ENCODE data around the gene TMED9. TPM values are rescaled to one million over a fixed set of nuclear protein-coding genes. Genes with fewer than 3 reads are reported as not detected.
"Not testable (repeated sequence)": the region's sequence is repeated elsewhere in the genome, so short reads cannot be mapped to it uniquely, and the experiment has no call there.

Gene TMED9
- total RNA-seq, 1 donor from 2014 or later, result 78.4 TPM

DNA sequence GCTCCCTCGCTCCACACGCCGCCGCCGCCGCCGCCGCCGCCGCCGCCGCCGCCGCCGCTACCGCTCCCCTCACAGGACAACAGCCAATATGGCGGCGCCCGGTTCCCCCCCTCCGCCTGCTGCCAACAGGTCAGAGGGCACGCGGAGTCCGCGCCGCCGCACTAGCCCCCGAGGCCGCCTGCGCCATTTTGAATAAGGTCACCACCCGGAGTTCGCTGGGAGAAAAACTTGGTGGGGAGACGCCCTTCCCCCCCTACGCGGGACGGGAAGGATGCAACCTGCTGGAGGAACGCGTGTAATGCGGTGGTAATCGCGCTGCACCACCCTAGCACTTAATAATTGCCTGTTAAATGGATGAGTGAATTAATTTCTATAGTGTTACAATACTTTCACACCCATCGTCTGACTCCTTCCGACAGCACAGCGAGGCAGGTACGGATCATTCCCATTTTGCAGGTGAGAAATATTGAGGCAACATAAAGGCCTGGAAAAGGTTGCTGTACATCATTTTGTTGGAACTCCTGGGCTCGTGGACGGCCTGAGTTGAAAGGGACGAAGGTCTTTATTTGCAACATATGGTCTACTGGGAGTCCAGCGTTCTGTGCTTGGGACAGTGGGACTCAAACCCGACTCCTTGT lies 37.4 kb upstream of the TMED9 start, which contains the start of gene FAM193B:
TSS of gene FAM193B (minus strand) at position 90 of the 638 bp plus-strand sequence. CDS start 105 bp downstream, outside the sequence.
- Mint-ChIP-seq H3K27ac (peak within 1 kb of the TSS; percentile 77), H3K4me1 (peaks cover 29% of the 10 kb centered on the region), H3K36me3 (ENCODE audit: low read depth) (peaks cover 13% of the 10 kb centered on the region), H3K27me3 (no peaks in the 10 kb centered on the region), H3K9me3 (no peaks in the 10 kb centered on the region), H3K4me3 (peak within 1 kb of the TSS; percentile 88)
- ChIA-PET CTCF (no interaction called here), POLR2A (no interaction called here)
- TF ChIP-seq, protein P1, sequence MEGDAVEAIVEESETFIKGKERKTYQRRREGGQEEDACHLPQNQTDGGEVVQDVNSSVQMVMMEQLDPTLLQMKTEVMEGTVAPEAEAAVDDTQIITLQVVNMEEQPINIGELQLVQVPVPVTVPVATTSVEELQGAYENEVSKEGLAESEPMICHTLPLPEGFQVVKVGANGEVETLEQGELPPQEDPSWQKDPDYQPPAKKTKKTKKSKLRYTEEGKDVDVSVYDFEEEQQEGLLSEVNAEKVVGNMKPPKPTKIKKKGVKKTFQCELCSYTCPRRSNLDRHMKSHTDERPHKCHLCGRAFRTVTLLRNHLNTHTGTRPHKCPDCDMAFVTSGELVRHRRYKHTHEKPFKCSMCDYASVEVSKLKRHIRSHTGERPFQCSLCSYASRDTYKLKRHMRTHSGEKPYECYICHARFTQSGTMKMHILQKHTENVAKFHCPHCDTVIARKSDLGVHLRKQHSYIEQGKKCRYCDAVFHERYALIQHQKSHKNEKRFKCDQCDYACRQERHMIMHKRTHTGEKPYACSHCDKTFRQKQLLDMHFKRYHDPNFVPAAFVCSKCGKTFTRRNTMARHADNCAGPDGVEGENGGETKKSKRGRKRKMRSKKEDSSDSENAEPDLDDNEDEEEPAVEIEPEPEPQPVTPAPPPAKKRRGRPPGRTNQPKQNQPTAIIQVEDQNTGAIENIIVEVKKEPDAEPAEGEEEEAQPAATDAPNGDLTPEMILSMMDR (IDR thresholded peaks at IDR 0.05), result no peak
- DNase-seq (peak; percentile 93), ATAC-seq (ENCODE audit: low read depth) (peak; percentile 99)
- intact Hi-C loops (cut with micrococcal nuclease), result loop anchor here (1.0 to 2.0 kb wide), 4 partner anchors 37 to 57 kb away; partner anchors contain the start of genes B4GALT7, PDLIM7 and TMED9

DNA sequence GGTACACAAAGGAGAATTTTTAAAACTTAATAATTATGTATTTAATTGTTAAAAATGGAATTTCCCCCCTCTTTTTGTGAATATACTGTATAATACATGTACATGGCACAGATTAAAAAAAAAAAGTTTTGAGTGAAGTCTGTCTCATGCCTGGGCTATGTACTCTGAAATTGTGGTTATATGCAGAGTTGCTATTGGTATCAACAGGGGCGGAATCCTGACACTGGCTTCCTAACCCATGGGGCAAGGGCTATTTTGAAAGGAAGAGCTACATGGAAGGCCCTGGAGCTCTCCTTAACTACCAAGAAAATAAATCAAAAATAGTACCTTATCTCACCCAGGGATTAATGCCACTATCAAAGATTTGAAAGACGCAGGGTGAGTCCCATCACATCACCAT lies 36.8 kb upstream of the TMED9 start:
- intact Hi-C loops (cut with micrococcal nuclease), result loop anchor here (2.0 kb wide), 1 partner anchor 46 kb away; the partner anchor contains the start of gene B4GALT7

DNA sequence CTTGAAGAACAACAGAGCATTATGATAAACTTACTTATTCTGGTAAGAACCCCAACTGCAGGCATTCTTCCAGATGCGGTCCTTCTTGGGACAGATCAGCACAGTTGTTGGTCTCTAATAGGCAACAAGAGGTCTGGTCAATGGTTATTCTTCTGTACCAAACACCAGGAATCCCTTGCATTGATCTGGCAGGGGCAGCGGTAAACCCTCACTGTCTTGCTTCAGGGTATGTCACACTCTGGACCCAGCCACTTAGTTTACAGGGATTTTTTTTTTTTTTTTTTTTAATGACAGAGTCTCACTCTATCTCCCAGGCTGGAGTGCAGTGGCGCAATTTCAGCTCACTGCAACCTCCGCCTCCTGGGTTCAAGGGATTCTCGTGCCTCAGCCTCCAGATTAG lies 36.3 kb upstream of the TMED9 start:
- DNase-seq (no peak), ATAC-seq (ENCODE audit: low read depth) (no peak)
- Mint-ChIP-seq H3K36me3 (ENCODE audit: low read depth) (peaks cover 9% of the 10 kb centered on the region), H3K9me3 (no peaks in the 10 kb centered on the region), H3K4me3 (peak overlapping the region; percentile 88), H3K27me3 (no peaks in the 10 kb centered on the region), H3K4me1 (peaks cover 24% of the 10 kb centered on the region), H3K27ac (no peak overlapping the region)
- intact Hi-C loops (cut with micrococcal nuclease), result loop anchor here (2.0 kb wide), 1 partner anchor 45 kb away; the partner anchor contains the start of gene B4GALT7
- CTCF ChIA-PET, result no interaction called here
- TF ChIP-seq, protein P1 (IDR thresholded peaks at IDR 0.05), result no peak
- POLR2A ChIA-PET, result no interaction called here

More for the DNA sequence above, 36.8 kb upstream of the TMED9 start:
- CTCF ChIA-PET, result no interaction called here
- Mint-ChIP-seq H3K9me3 (no peaks in the 10 kb centered on the region), H3K27me3 (no peaks in the 10 kb centered on the region), H3K27ac (no peak overlapping the region), H3K36me3 (ENCODE audit: low read depth) (peaks cover 11% of the 10 kb centered on the region), H3K4me1 (peaks cover 27% of the 10 kb centered on the region), H3K4me3 (peak overlapping the region; percentile 88)
- TF ChIP-seq, protein P1 (IDR thresholded peaks at IDR 0.05), result no peak
- no peak for DNase-seq
- POLR2A ChIA-PET, result no interaction called here
- no peak for ATAC-seq (ENCODE audit: low read depth)

DNA sequence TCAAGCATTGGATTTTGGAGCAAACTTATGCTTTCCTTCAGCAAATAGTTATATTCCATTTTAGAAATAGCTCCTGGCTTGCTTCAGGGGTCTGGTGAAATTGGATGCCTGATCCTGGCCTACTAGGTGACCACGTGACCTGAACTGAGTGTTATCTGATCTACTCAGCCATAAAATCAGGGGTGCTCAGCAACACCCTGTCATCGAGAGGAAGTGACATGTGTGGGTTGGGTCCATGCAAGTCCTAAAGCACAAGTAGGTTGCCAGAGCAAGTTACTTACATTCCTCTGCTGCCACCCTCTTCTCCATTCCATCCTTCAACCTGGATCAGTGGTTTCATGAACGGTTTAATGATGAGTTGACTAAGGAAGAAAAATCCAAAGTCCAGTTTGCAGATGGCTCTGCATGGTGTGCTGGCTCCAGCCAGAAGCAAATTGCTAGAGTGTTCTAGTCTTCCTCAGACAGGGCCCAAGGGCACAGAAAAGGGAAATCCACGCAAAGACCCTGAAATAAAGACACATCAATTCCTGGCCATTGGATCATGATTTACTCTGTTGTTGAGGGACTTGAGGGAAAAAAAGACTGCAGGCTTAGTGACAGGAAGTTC lies 34.9 kb upstream of the TMED9 start:
- no peak for ATAC-seq (ENCODE audit: low read depth)
- Mint-ChIP-seq H3K4me1 (peaks cover 22% of the 10 kb centered on the region), H3K27me3 (no peaks in the 10 kb centered on the region), H3K4me3 (no peak overlapping the region), H3K27ac (no peak overlapping the region), H3K36me3 (ENCODE audit: low read depth) (peaks cover 6% of the 10 kb centered on the region), H3K9me3 (no peaks in the 10 kb centered on the region)
- no peak for DNase-seq
- ChIA-PET CTCF (interaction anchor here (1.4 kb wide), 1 partner anchor 9 kb away, joined by 3 read pairs; no protein-coding TSS in a partner anchor), POLR2A (no interaction called here)
- TF ChIP-seq, protein P1 (IDR thresholded peaks at IDR 0.05), result no peak
- intact Hi-C loops (cut with micrococcal nuclease), result no loop called here

DNA sequence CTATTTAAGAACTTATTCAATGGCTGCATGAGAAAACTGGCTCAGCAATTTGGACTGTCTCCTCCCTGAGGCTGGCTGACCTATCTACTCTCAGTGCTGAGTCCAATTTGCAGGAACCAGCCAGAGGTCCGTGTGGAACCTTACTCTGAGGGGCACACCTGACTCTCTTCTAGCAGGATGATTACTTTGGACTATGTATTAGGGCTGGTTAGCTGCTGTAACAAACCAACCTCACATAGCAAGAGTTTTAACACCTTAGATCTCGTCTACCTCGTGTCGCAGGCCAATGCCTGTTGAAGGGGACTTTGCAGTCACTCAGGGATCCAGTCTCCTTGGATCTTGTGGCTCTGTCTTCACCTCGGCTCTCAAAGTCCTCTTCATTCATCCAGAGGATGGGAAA lies 34.2 kb upstream of the TMED9 start:
- Mint-ChIP-seq H3K9me3 (no peaks in the 10 kb centered on the region), H3K36me3 (ENCODE audit: low read depth) (peaks cover 2% of the 10 kb centered on the region), H3K4me3 (no peak overlapping the region), H3K4me1 (peaks cover 15% of the 10 kb centered on the region), H3K27me3 (no peaks in the 10 kb centered on the region), H3K27ac (no peak overlapping the region)
- DNase-seq (no peak), ATAC-seq (ENCODE audit: low read depth) (no peak)
- ChIA-PET POLR2A (no interaction called here), CTCF (interaction anchor here (1.0 to 1.4 kb wide), 2 partner anchors 10 to 154 kb away, joined by 3 read pairs; no protein-coding TSS in a partner anchor)
- TF ChIP-seq, protein P1 (IDR thresholded peaks at IDR 0.05), result no peak
- intact Hi-C loops (cut with micrococcal nuclease), result no loop called here

DNA sequence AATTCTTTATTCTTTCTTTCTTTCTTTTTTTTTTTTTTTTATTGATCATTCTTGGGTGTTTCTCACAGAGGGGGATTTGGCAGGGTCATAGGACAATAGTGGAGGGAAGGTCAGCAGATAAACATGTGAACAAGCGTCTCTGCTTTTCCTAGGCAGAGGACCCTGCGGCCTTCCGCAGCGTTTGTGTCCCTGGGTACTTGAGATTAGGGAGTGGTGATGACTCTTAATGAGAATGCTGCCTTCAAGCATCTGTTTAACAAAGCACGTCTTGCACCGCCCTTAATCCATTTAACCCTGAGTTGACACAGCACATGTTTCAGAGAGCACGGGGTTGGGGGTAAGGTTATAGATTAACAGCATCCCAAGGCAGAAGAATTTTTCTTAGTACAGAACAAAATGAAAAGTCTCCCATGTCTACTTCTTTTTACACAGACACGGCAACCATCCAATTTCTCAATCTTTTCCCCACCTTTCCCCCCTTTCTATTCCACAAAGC lies 32.5 kb upstream of the TMED9 start:
- H3K27me3 Mint-ChIP-seq; H3K4me3 Mint-ChIP-seq; ATAC-seq (ENCODE audit: low read depth); H3K4me1 Mint-ChIP-seq; H3K36me3 Mint-ChIP-seq (ENCODE audit: low read depth); intact Hi-C loops (cut with micrococcal nuclease); CTCF ChIA-PET; H3K27ac Mint-ChIP-seq; H3K9me3 Mint-ChIP-seq; DNase-seq; POLR2A ChIA-PET: not testable (repeated sequence)

All from activated B cell treated with CpG ODN at 0.5 μM for 24 hours (primary cell).